ENCODE measurements around the gene CD109. TPM values are rescaled to one million over a fixed set of nuclear protein-coding genes. Genes with fewer than 3 reads are reported as not detected.

Gene CD109
- total and polyA plus RNA-seq, 2 of the 8 experiments (the other 6 are each of a cell fraction or from before 2014, with no cell fraction given), result 1.4 to 5.3 TPM

DNA sequence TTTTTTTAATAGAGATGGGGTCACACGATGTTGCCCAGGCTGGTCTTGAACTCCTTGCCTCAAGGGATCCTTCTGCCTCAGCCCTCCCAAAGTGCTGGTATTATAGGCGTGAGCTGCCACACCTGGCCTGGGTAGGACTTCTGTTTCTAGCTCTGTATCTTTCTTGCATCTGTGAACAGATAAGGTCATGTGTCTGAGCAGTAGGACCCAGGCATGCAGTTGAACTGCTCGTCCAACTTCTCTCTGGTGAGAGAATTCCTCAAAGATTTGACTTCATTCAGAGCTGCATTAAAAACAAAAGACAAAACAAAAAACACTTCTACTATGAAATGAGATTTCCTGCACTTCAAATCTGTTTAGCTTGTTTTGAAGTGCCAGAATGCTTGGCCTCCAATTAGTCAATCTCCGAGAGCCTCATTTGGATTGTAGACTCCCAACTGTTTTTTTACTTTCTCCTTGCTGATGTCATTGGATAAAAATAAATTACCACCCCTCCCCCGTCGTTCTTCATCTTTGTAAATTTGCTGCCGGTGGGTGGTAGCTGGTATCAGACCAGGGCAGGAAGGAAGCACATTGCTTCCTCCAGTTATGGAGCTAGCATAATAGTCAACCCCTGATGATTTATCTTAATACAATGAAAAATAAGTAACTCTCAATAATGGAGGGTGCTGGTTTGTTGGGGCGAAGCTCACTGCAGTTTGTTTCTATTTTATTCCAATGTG is 17.6 kb downstream of the CD109 start:
- no peak overlapping the region for H3K27ac ChIP-seq (ENCODE audit: low read depth, low read length)
- no peaks in the 10 kb centered on the region for H3K79me1 ChIP-seq (ENCODE audit: low read depth, low read length)
- H2BK15ac ChIP-seq (ENCODE audit: low read length), result no peak overlapping the region; the same call in 1 of the 2 replicates
- H3K14ac ChIP-seq (ENCODE audit: insufficient read length), result no peak overlapping the region
- 0 out of 2 replicates have a peak overlapping the region, but pooled peaks have one; percentile 33 for H2AFZ ChIP-seq (ENCODE audit: low read length)
- ChIA-PET POLR2A (ENCODE audit: partially characterized antibody) (interaction anchor here (1.6 kb wide), 1 partner anchor 11 kb away, joined by 7 read pairs; no protein-coding TSS in a partner anchor), CTCF (ENCODE audit: partially characterized antibody) (interaction anchor here (0.7 to 2.6 kb wide), 5 partner anchors 17 to 26 kb away, joined by 3 to 16 read pairs (median 3); no protein-coding TSS in a partner anchor)
- H3K4me2 ChIP-seq (ENCODE audit: insufficient read depth in 1 of 2, low read depth in 2 of 2, low read length in 2 of 2), result no peak overlapping the region
- H2BK120ac ChIP-seq (replicated peaks; ENCODE audit: low read depth, low read length), result no peak overlapping the region
- H2BK12ac ChIP-seq (ENCODE audit: low read depth, low read length), result peak overlapping the region; percentile 80; the same call in 1 of the 2 replicates
- H3K79me2 ChIP-seq (ENCODE audit: control insufficient read depth in 1 of 2, insufficient read depth in 2 of 2, low read length in 2 of 2), result no peaks in the 10 kb centered on the region
- H3K18ac ChIP-seq (ENCODE audit: extremely low read depth, low read length), result no peak overlapping the region
- DNase-seq (ENCODE audit: low read depth in 1 of 2, low spot score in 2 of 2), result no peak
- no peak overlapping the region for H2BK5ac ChIP-seq (ENCODE audit: low read depth, low read length)
- H2AK5ac ChIP-seq (ENCODE audit: low read depth, low read length), result 0 out of 2 replicates have a peak overlapping the region, but pooled peaks have one; percentile 24
- H3K36me3 ChIP-seq (ENCODE audit: control insufficient read depth in 2 of 4, insufficient read depth in 4 of 4, low read length in 3 of 4), result no peaks in the 10 kb centered on the region
- FAIRE-seq, result no peak
- no peak for TF ChIP-seq RBBP5 (IDR thresholded peaks at IDR 0.05; ENCODE audit: borderline replicate concordance, low read depth, low read length)
- TF ChIP-seq TCF12 (IDR thresholded peaks at IDR 0.05; ENCODE audit: low read depth, low read length), result no peak
- no peak for TF ChIP-seq JUN (IDR thresholded peaks at IDR 0.05; ENCODE audit: low read depth, low read length)
- no peak overlapping the region for H3K4ac ChIP-seq (replicated peaks; ENCODE audit: insufficient read length, low read depth, low read length)
- no peak overlapping the region for H3K4me3 ChIP-seq (ENCODE audit: extremely low read depth in 1 of 4, insufficient read depth in 2 of 4, low read depth in 3 of 4, low read length in 4 of 4)
- H3K4me1 ChIP-seq (replicated peaks in 1 of 4; ENCODE audit: control insufficient read depth in 3 of 4, insufficient read depth in 4 of 4, low read length in 3 of 4), result peaks cover 0 to 4% (median 3%) of the 10 kb centered on the region in 4 experiments; a peak in 4 of 7 replicates
- no peaks in the 10 kb centered on the region for H4K20me1 ChIP-seq (replicated peaks in 1 of 2; ENCODE audit: control insufficient read depth in 1 of 2, insufficient read depth in 2 of 2, low read length in 2 of 2)
- WGBS, 2 experiments (ENCODE audit: extremely low coverage in 1 of 2, insufficient coverage in 1 of 2, insufficient read length in 1 of 2, insufficient replicate concordance in 2 of 2, low coverage in 1 of 2, low lambda C conversion rate in 2 of 2, missing lambda C conversion rate in 1 of 2), result 85% methylated on average over 8 of the region's 8 CpGs; no CpG with 5 or more reads in 1 of the 2 experiments
- H3K9me3 ChIP-seq (ENCODE audit: insufficient read depth in 2 of 2, low read depth in 1 of 2, low read length in 1 of 2), result no peaks in the 10 kb centered on the region
- no peak overlapping the region for H3K23ac ChIP-seq (ENCODE audit: insufficient read length)
- H3K23me2 ChIP-seq (ENCODE audit: low read depth, low read length), result no peaks in the 10 kb centered on the region
- no peak overlapping the region for H2BK20ac ChIP-seq (ENCODE audit: low read length)
- no peaks in the 10 kb centered on the region for H3K27me3 ChIP-seq (replicated peaks in 1 of 4; ENCODE audit: control insufficient read depth in 3 of 4, extremely low read depth in 1 of 4, insufficient read depth in 3 of 4, low read length in 3 of 4)
- no peak overlapping the region for H4K91ac ChIP-seq (replicated peaks; ENCODE audit: insufficient read length, low read length)
- no peak overlapping the region for H3K56ac ChIP-seq (replicated peaks; ENCODE audit: insufficient read length, low read depth, low read length)
- no peak overlapping the region for H4K5ac ChIP-seq (ENCODE audit: insufficient read length, low read depth, low read length)
- no peak overlapping the region for H3K9ac ChIP-seq (replicated peaks in 1 of 4; ENCODE audit: extremely low read depth in 1 of 4, low read depth in 3 of 4, low read length in 3 of 4)
- no peak overlapping the region for H4K8ac ChIP-seq (ENCODE audit: extremely low read depth, insufficient read depth, low read length)

All from H1 (cell line).